ENCODE measurements around the gene WDR19. TPM values are rescaled to one million over a fixed set of nuclear protein-coding genes. Genes with fewer than 3 reads are reported as not detected.
"Not testable (repeated sequence)": the region's sequence is repeated elsewhere in the genome, so short reads cannot be mapped to it uniquely, and the experiment has no call there.

Gene WDR19
- total RNA-seq, 2 donors from 2014 or later, result 46.6 to 66.0 TPM

GRCh38 chr4:39286263-39286662 is 103.9 kb downstream of the WDR19 start:
- no peak overlapping the region for H3K4me3 ChIP-seq
- H3K36me3 ChIP-seq, result peaks cover 38% of the 10 kb centered on the region
- DNase-seq (ENCODE audit: low spot score), result no peak
- TF ChIP-seq CTCF (IDR thresholded peaks at IDR 0.05), result no peak
- H3K9me3 ChIP-seq, result peaks cover 2% of the 10 kb centered on the region
- H3K27me3 ChIP-seq (replicated peaks; ENCODE audit: insufficient read depth), result no peaks in the 10 kb centered on the region
- no peak for ATAC-seq (ENCODE audit: insufficient number of reproducible peaks, low FRiP score, low read depth)
- no peaks in the 10 kb centered on the region for H3K4me1 ChIP-seq (ENCODE audit: control insufficient read depth in 1 of 2, low read depth in 2 of 2)
- H3K27ac ChIP-seq, result no peak overlapping the region

GRCh38 chr4:39287223-39287622 is 104.9 kb downstream of the WDR19 start:
- Histone ChIP-seq H3K36me3 (peaks cover 37% of the 10 kb centered on the region), H3K4me3 (no peak overlapping the region), H3K27me3 (replicated peaks; ENCODE audit: insufficient read depth) (no peaks in the 10 kb centered on the region), H3K9me3 (peaks cover 1% of the 10 kb centered on the region), H3K4me1 (ENCODE audit: control insufficient read depth in 1 of 2, low read depth in 2 of 2) (no peaks in the 10 kb centered on the region), H3K27ac (no peak overlapping the region)
- ATAC-seq (ENCODE audit: insufficient number of reproducible peaks, low FRiP score, low read depth) (no peak), DNase-seq (ENCODE audit: low spot score) (no peak)
- TF ChIP-seq CTCF (IDR thresholded peaks at IDR 0.05), result no peak

GRCh38 chr4:39291686-39292085 is 109.4 kb downstream of the WDR19 start:
- Histone ChIP-seq H3K36me3 (peaks cover 38% of the 10 kb centered on the region), H3K4me1 (ENCODE audit: control insufficient read depth in 1 of 2, low read depth in 2 of 2) (no peaks in the 10 kb centered on the region), H3K4me3 (no peak overlapping the region), H3K9me3 (no peaks in the 10 kb centered on the region), H3K27me3 (replicated peaks; ENCODE audit: insufficient read depth) (no peaks in the 10 kb centered on the region), H3K27ac (no peak overlapping the region)
- DNase-seq (ENCODE audit: low spot score) (no peak), ATAC-seq (ENCODE audit: insufficient number of reproducible peaks, low FRiP score, low read depth) (no peak)
- no peak for TF ChIP-seq CTCF (IDR thresholded peaks at IDR 0.05)

GRCh38 chr4:39292433-39292832 is 110.1 kb downstream of the WDR19 start:
- not testable (repeated sequence) for DNase-seq (ENCODE audit: low spot score); H3K9me3 ChIP-seq; ATAC-seq (ENCODE audit: insufficient number of reproducible peaks, low FRiP score, low read depth); H3K4me3 ChIP-seq; H3K4me1 ChIP-seq (ENCODE audit: control insufficient read depth in 1 of 2, low read depth in 2 of 2); H3K27ac ChIP-seq; H3K27me3 ChIP-seq (replicated peaks; ENCODE audit: insufficient read depth)
- H3K36me3 ChIP-seq, result peaks cover 35% of the 10 kb centered on the region

- Histone ChIP-seq H3K36me3 (peaks cover 21% of the 10 kb centered on the region), H3K27ac (no peak overlapping the region), H3K27me3 (replicated peaks; ENCODE audit: insufficient read depth) (no peaks in the 10 kb centered on the region), H3K4me3 (no peak overlapping the region), H3K4me1 (ENCODE audit: control insufficient read depth in 1 of 2, low read depth in 2 of 2) (no peaks in the 10 kb centered on the region), H3K9me3 (no peaks in the 10 kb centered on the region)
- ATAC-seq (ENCODE audit: insufficient number of reproducible peaks, low FRiP score, low read depth) (no peak), DNase-seq (ENCODE audit: low spot score) (no peak)
- no peak for TF ChIP-seq CTCF (IDR thresholded peaks at IDR 0.05)
These were observed 113.5 kb downstream of the WDR19 start for GRCh38 chr4:39295784-39296183.

- DNase-seq (ENCODE audit: low spot score), result no peak
- Histone ChIP-seq H3K4me3 (no peak overlapping the region), H3K9me3 (no peaks in the 10 kb centered on the region), H3K27me3 (replicated peaks; ENCODE audit: insufficient read depth) (no peaks in the 10 kb centered on the region), H3K27ac (no peak overlapping the region), H3K36me3 (peaks cover 23% of the 10 kb centered on the region), H3K4me1 (ENCODE audit: control insufficient read depth in 1 of 2, low read depth in 2 of 2) (peaks cover 0 to 2% of the 10 kb centered on the region in 2 donors)
- no peak for ATAC-seq (ENCODE audit: insufficient number of reproducible peaks, low FRiP score, low read depth)
- TF ChIP-seq CTCF (IDR thresholded peaks at IDR 0.05), result no peak
These were observed 120.6 kb downstream of the WDR19 start for GRCh38 chr4:39302901-39303300.

Data from thoracic aorta (tissue), 2 donors.